ENCODE data around the gene RANBP17.

Gene RANBP17

GRCh38 chr5:171310819-171311321, 449.1 kb downstream of the RANBP17 start:
- no peak for DNase-seq (ENCODE audit: insufficient read length, low spot score)
- FAIRE-seq: no peak

- no peak for DNase-seq (ENCODE audit: insufficient read length, low spot score)
- no peak for FAIRE-seq
Measured at GRCh38 chr5:171311322-171312077, 449.7 kb downstream of the RANBP17 start.

GRCh38 chr5:171312129-171312974, 450.5 kb downstream of the RANBP17 start:
- FAIRE-seq (no peak), DNase-seq (ENCODE audit: insufficient read length, low spot score) (no peak)

- DNase-seq (ENCODE audit: insufficient read length, low spot score) (no peak), FAIRE-seq (no peak)
Measured at GRCh38 chr5:171313481-171314206, 451.8 kb downstream of the RANBP17 start.

GRCh38 chr5:171314728-171315385, 453.0 kb downstream of the RANBP17 start:
- DNase-seq (ENCODE audit: insufficient read length, low spot score) (no peak), FAIRE-seq (no peak)

- no peak for FAIRE-seq
- no peak for DNase-seq (ENCODE audit: insufficient read length, low spot score)
Measured at GRCh38 chr5:171315386-171315891, 453.6 kb downstream of the RANBP17 start.

- DNase-seq (ENCODE audit: insufficient read length, low spot score): no peak
- no peak for FAIRE-seq
Measured at GRCh38 chr5:171315925-171316257, 454.1 kb downstream of the RANBP17 start.

- no peak for FAIRE-seq
- DNase-seq (ENCODE audit: insufficient read length, low spot score): no peak
Measured at GRCh38 chr5:171316258-171317121, 454.7 kb downstream of the RANBP17 start.

GRCh38 chr5:171317230-171317629, 455.4 kb downstream of the RANBP17 start:
- FAIRE-seq (no peak), DNase-seq (ENCODE audit: insufficient read length, low spot score) (no peak)

GRCh38 chr5:171318026-171318425, 456.2 kb downstream of the RANBP17 start:
- DNase-seq (ENCODE audit: insufficient read length, low spot score) (no peak), FAIRE-seq (no peak)

GRCh38 chr5:171321447-171321846, 459.6 kb downstream of the RANBP17 start:
- DNase-seq (ENCODE audit: insufficient read length, low spot score) (no peak), FAIRE-seq (no peak)

- FAIRE-seq: no peak
- no peak for DNase-seq (ENCODE audit: insufficient read length, low spot score)
Measured at GRCh38 chr5:171322527-171322926, 460.7 kb downstream of the RANBP17 start.

GRCh38 chr5:171323007-171323406, 461.2 kb downstream of the RANBP17 start:
- FAIRE-seq (no peak), DNase-seq (ENCODE audit: insufficient read length, low spot score) (no peak)

GRCh38 chr5:171323806-171324632, 462.2 kb downstream of the RANBP17 start:
- FAIRE-seq (no peak), DNase-seq (ENCODE audit: insufficient read length, low spot score) (no peak)

GRCh38 chr5:171330021-171330420, 468.2 kb downstream of the RANBP17 start:
- FAIRE-seq: no peak
- DNase-seq (ENCODE audit: insufficient read length, low spot score): no peak

- FAIRE-seq (no peak), DNase-seq (ENCODE audit: insufficient read length, low spot score) (no peak)
Measured at GRCh38 chr5:171335616-171336015, 473.8 kb downstream of the RANBP17 start.

GRCh38 chr5:171336521-171337209, 474.8 kb downstream of the RANBP17 start:
- no peak for DNase-seq (ENCODE audit: insufficient read length, low spot score)
- peak; percentile 76 for FAIRE-seq

- FAIRE-seq (no peak), DNase-seq (ENCODE audit: insufficient read length, low spot score) (no peak)
Measured at GRCh38 chr5:171337210-171337569, 475.4 kb downstream of the RANBP17 start.
